GM18498 (cell line): Measurements from ENCODE around the gene CCNE1.
"Not testable (repeated sequence)": the region's sequence is repeated elsewhere in the genome, so short reads cannot be mapped to it uniquely, and the experiment has no call there.

Source experiments
- ATAC-seq: cut with Tn5 transposase; IDR thresholded peaks from one replicate; pipeline ENCODE4 v1.9.1; 2021; ENCODE audit warnings: mild to moderate bottlenecking, moderate library complexity; ENCODE audit not compliant: unreplicated experiment

The CCNE1 gene

GRCh38 chr19:29812881-29813275, 1.1 kb downstream of the CCNE1 start:
- no peak for ATAC-seq

DNA sequence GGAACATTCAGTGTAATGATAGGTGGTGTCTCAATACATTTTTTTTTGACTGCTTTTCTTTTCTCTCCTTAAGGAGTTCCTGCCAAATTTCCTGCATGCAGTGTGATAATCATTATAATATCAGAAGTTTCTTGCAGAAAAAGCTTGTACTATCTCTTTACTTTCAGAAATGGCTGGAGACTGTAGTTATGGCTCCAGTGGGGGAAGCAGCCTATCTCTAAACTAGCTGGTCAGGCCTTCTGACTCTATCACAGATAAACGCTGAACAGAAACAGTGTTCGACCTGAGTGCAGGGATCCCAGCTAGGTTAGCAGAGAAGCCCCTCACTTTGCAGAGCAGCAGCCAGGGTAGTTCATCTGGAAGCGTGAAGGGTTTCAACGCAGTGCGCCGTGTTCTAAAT, 1.9 kb downstream of the CCNE1 start:
- ATAC-seq, result no peak

DNA sequence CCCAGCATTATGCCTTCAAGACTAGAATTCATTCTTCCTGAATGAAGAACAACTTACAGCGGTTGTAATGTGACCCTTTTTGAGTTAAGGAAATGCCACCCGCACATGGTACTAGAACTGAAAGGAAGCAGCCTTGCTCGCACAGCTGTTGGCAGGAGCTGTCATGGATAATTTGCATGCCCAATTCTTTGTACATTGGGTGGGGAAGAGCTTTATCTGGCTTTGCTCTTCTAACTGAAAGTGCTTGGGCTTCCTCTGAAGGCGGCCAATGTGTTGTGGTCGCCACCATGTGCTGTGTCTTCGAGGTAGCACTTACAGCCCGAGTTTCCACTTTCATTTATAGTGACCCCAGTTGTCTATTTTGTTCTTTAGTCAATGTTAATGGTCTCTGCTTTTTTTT, 3.4 kb downstream of the CCNE1 start:
- peak; percentile 45 for ATAC-seq

DNA sequence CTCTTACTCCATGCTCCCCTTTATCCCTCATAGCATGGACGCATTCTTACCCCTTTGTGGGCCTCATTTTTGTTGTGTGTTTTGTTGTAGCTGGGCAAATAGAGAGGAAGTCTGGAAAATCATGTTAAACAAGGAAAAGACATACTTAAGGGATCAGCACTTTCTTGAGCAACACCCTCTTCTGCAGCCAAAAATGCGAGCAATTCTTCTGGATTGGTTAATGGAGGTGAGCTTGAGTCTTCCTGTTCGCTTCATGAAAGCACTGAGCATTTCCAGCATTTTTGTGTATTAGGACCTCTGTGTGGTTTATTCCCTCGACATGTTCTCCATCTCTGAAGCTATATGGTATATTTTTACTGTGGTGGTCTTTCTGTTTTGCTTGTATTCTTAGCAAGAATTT, 5.5 kb downstream of the CCNE1 start:
- no peak for ATAC-seq

- no peak for ATAC-seq
Observed at GRCh38 chr19:29819300-29819699, 7.5 kb downstream of the CCNE1 start.

GRCh38 chr19:29819986-29820385, 8.2 kb downstream of the CCNE1 start:
- ATAC-seq, result no peak

GRCh38 chr19:29823581-29824330, 12.0 kb downstream of the CCNE1 start:
- no peak for ATAC-seq

- ATAC-seq, result not testable (repeated sequence)
Observed at GRCh38 chr19:29825263-29825662, 13.5 kb downstream of the CCNE1 start.

DNA sequence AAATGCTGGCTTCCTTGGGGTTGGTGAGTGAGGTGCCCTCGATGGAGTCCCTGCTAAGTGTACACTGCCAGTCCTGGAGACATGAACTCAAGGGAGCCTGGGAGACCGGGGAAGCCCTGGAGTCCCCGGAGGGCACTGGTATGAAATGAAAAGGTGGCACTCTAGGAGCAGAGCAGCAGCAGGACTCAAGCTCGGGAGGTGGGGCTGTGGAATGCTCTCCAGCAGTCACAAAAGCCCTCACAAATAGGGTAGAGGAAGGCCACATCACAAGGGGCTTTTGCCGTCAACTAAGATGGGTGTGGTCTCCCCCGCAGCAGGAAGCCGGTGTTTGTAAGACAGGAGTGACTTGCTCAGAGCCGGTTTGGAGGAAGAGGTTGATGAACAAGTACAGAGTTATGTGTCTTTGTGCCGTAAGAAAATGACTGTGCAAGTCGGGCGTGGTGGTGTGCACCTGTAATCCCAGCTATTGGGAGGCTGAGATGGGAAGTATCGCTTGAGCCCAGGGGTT, 19.3 kb downstream of the CCNE1 start:
- no peak for ATAC-seq

- ATAC-seq, result no peak
Observed at GRCh38 chr19:29831686-29832085, 19.9 kb downstream of the CCNE1 start.

GRCh38 chr19:29832801-29833200, 21.0 kb downstream of the CCNE1 start:
- no peak for ATAC-seq

- ATAC-seq, result no peak
Observed at GRCh38 chr19:29833614-29834261, 21.9 kb downstream of the CCNE1 start.

- ATAC-seq, result no peak
Observed at GRCh38 chr19:29834991-29835846, 23.4 kb downstream of the CCNE1 start.

- peak; percentile 50 for ATAC-seq
Observed at GRCh38 chr19:29836409-29836825, 24.6 kb downstream of the CCNE1 start.

DNA sequence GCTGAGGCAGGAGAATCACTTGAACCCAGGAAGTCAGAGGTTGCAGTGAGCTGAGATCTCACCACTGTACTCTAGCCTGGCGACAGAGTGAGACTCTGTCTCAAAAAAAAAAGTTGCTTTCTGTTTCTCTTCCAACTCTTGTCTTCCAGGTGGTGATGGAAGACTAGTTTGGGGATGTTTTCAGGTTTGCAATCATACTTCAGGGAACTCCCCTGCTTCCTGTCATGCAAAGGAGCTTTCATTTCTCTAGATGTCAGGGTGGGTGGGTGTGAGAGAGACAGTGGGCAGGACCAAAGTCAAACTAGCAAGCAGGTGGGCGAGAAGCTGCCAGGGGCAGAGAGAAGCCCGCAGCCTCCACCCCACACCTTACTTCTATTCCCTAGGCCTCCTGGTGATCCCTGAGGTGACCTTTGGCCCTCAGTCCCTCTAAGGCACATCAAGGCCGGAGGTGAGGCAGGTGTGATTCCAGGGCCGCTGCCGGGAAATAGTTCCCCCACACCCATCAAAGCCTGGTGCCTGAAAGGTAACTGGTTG, 25.7 kb downstream of the CCNE1 start:
- ATAC-seq, result peak; percentile 79

DNA sequence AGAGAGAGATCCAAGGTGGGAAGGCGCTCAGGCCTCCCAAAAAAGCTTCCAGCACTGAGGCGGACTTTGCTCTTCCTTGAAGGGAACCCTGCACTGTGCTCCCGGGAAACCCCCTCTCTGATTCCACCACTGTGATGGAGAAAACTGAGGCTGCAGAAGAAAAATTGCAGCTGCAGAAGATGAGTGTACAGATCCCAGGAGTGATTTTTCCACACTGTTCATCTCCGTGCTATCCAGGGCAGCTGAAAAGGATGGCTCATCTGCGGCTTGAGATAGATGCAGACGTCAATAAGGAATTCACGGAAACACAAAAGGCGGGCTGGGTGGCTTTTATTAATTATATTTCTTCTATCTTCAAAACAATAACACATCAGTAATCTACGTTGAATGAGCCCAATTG, 26.2 kb downstream of the CCNE1 start:
- ATAC-seq, result no peak

GRCh38 chr19:29840066-29840950, 28.5 kb downstream of the CCNE1 start:
- no peak for ATAC-seq

GRCh38 chr19:29841209-29841558, 29.4 kb downstream of the CCNE1 start:
- no peak for ATAC-seq

GRCh38 chr19:29841559-29842367, 30.0 kb downstream of the CCNE1 start:
- no peak for ATAC-seq
